HepG2 (cell line): ENCODE measurements around the gene TRIM69.

Source experiments
- CEBPB ChIP-seq: IDR thresholded peaks from 2 replicates; pipeline ENCODE4 v1.6.1; 2011; ENCODE audit warnings: low read depth, low read length, improper control_type of control experiment, borderline replicate concordance
- CTCF ChIP-seq: sonication (generic); formaldehyde crosslinking; IDR thresholded peaks from 2 replicates; pipeline ENCODE4 v1.5.0; 2020; ENCODE audit warnings: mild to moderate bottlenecking, missing genetic modification reagents, moderate library complexity
- EP300 ChIP-seq, 3 experiments: sonication (generic) in 1 of 3; formaldehyde crosslinking in 1 of 3; IDR thresholded peaks; 2 replicates each; pipeline versions ENCODE4 v1.5.1 to v1.6.1; 2011 to 2020; ENCODE audit warnings: low read depth in 2 of 3, low read length in 2 of 3, borderline replicate concordance in 1 of 3, improper control_type of control experiment in 1 of 3, mild to moderate bottlenecking in 1 of 3, missing genetic modification reagents in 1 of 3, moderate library complexity in 1 of 3
- IRF2 ChIP-seq: IDR thresholded peaks from 2 replicates; pipeline ENCODE4 v1.6.1; 2018; ENCODE audit warnings: missing genetic modification reagents, missing compliant biosample characterization
- KLF6 ChIP-seq: IDR thresholded peaks from 2 replicates; pipeline ENCODE4 v1.8.0; 2016; ENCODE audit warnings: missing biosample characterization, missing genetic modification reagents
- NFIC ChIP-seq: IDR thresholded peaks from 2 replicates; pipeline ENCODE4 v1.6.1; 2012; ENCODE audit warnings: mild to moderate bottlenecking, low read length, inconsistent platforms
- RAD21 ChIP-seq: fragments of 450-650 bp; formaldehyde crosslinking; IDR thresholded peaks from 2 replicates; pipeline ENCODE4 v1.5.0; 2020; ENCODE audit warnings: mild to moderate bottlenecking
- RBFOX2 ChIP-seq: fragments of 200-400 bp; formaldehyde crosslinking; IDR thresholded peaks from 2 replicates; pipeline ENCODE4 v1.6.1; 2017; ENCODE audit warnings: low read depth, mild to moderate bottlenecking, low read length
- REST ChIP-seq, 2 experiments: IDR thresholded peaks; 2 replicates each; pipeline ENCODE4 v1.6.1; 2011 to 2012; ENCODE audit warnings: low read length in 2 of 2, borderline replicate concordance in 1 of 2, low read depth in 1 of 2, mild to moderate bottlenecking in 1 of 2, moderate library complexity in 1 of 2
- ZGPAT ChIP-seq: IDR thresholded peaks from 2 replicates; pipeline ENCODE4 v1.6.1; 2016; ENCODE audit warnings: mild to moderate bottlenecking
- ZNF749 ChIP-seq: sonication (generic); formaldehyde crosslinking; IDR thresholded peaks from 2 replicates; pipeline ENCODE4 v1.8.0; 2022; ENCODE audit warnings: mild to moderate bottlenecking, missing genetic modification reagents, moderate library complexity, borderline replicate concordance

- TF ChIP-seq KLF6 (CRISPR knock-in tag) (no peak), IRF2 (CRISPR knock-in tag) (no peak), REST (IDR thresholded peaks at IDR 0.05; ENCODE audit: borderline replicate concordance in 1 of 2, low read depth in 1 of 2, low read length in 2 of 2) (no peak), CEBPB (no peak), NFIC (no peak), CTCF (CRISPR knock-in tag) (no peak), RBFOX2 (no peak), ZNF749 (CRISPR knock-in tag) (no peak), EP300 (IDR thresholded peaks at IDR 0.05; ENCODE audit: low read depth in 2 of 2, low read length in 2 of 2) (no peak), EP300 (CRISPR knock-in tag; IDR thresholded peaks at IDR 0.05; ENCODE audit: borderline replicate concordance) (no peak), RAD21 (CRISPR knock-in tag) (no peak), ZGPAT (no peak)
Observed at GRCh38 chr15:44792715-44793114, 56.4 kb downstream of the TRIM69 start.
